H4 (cell line): ENCODE data around the gene TRIM66. TPM values are rescaled to one million over a fixed set of nuclear protein-coding genes. Genes with fewer than 3 reads are reported as not detected.

Experiments used
- DNase-seq: peaks from one replicate; pipeline ENCODE4 v3.0.0-alpha.2; 2015; ENCODE audit warnings: low spot score
- total RNA-seq: library from RNA; depleted of rRNA; stranded (reverse); fragments of >200 nt; shearing (Covaris generic); gene quantifications from 2 replicates; pipeline ENCODE4 v1.2.3, GENCODE V29; 2014; rRNA removed

TRIM66 gene
- total RNA-seq, 1 experiment from 2014 or later: 3.4 TPM

GRCh38 chr11:8573777-8574176 is 108.7 kb downstream of the TRIM66 start:
- DNase-seq: no peak

- no peak for DNase-seq
Observed at GRCh38 chr11:8567602-8568198, 114.8 kb downstream of the TRIM66 start.

- DNase-seq: peak; percentile 26
Observed at GRCh38 chr11:8566613-8567210, 115.8 kb downstream of the TRIM66 start.

- no peak for DNase-seq
Observed at GRCh38 chr11:8564526-8564925, 117.9 kb downstream of the TRIM66 start.

Other genes with a start within 250 kb of the TRIM66 start
- 8.1 and 10.9 TPM in 2 replicates for gene STK33, start 88.4 kb downstream of the TRIM66 start, total RNA-seq
- 1,580 and 1,699 TPM in 2 replicates for gene RPL27A, start 127 bp upstream of the TRIM66 start, total RNA-seq
- gene AKIP1, start 228.5 kb upstream of the TRIM66 start, total RNA-seq: 51.1 and 52.7 TPM in 2 replicates